GM12878 (cell line): ENCODE data around the gene SLC37A2. TPM values are rescaled to one million over a fixed set of nuclear protein-coding genes. Genes with fewer than 3 reads are reported as not detected.

ENCODE experiments used
- ATAC-seq: fragments of 200-7000 bp; cut with Tn5 transposase; 3 replicates; pipeline ENCODE4 v1.9.1; 2020; ENCODE audit warnings: mild to moderate bottlenecking, moderate library complexity
- BruUV-seq: library from RNA; stranded (reverse); fragments of 400-500 nt; replicated peaks from 2 replicates; lab custom pipeline; 2021; lab: Mats Ljungman, UMichigan
- CTCF ChIA-PET: fragments of 300-600 bp; sonication (Branson Sonifier 250); formaldehyde crosslinking; extraction: SDS; loops from one replicate; lab custom pipeline; 2021; ENCODE audit warnings: inconsistent platforms; lab: Yijun Ruan, JAX
- POLR2A ChIA-PET: fragments of 350-600 bp; formaldehyde crosslinking; extraction: SDS; loops from one replicate; lab custom pipeline; 2021; ENCODE audit warnings: inconsistent platforms; lab: Charles Lee
- RAD21 ChIA-PET: fragments of 300-600 bp; sonication (Branson Sonifier 250); formaldehyde crosslinking; loops from one replicate; lab custom pipeline; 2023; ENCODE audit warnings: antibody characterized with exemption; ENCODE audit not compliant: unreplicated experiment; lab: Charles Lee
- SMC1A ChIA-PET: fragments of 300-600 bp; sonication (Branson Sonifier 250); formaldehyde crosslinking; loops from one replicate; lab custom pipeline; 2023; ENCODE audit not compliant: unreplicated experiment, uncharacterized antibody; lab: Charles Lee
- DNase-seq: peaks from one replicate; pipeline ENCODE4 v3.0.0-alpha.2; 2011; ENCODE audit warnings: low read depth, low spot score
- FAIRE-seq: peaks from 3 replicates; lab custom pipeline; 2011; peaks lifted over from hg19 to GRCh38; lab: Jason Lieb, UNC
- H2AFZ ChIP-seq: 2 replicates; pipeline ENCODE4 v1.6.0; 2011; ENCODE audit warnings: low read depth, low read length, control low read depth; ENCODE audit not compliant: control insufficient read depth
- H3K27ac ChIP-seq: 2 replicates; pipeline ENCODE4 v1.5.1; 2011; ENCODE audit warnings: control low read depth; ENCODE audit not compliant: control insufficient read depth, insufficient read depth
- H3K27me3 ChIP-seq, 2 experiments: replicated peaks in 1 of 2; 2 replicates each; pipeline versions ENCODE4 v1.6.0 to v1.6.1; 2011; ENCODE audit warnings: low read length in 1 of 2; ENCODE audit not compliant: control insufficient read depth in 2 of 2, insufficient read depth in 2 of 2
- H3K36me3 ChIP-seq, 2 experiments: 2 replicates each; pipeline ENCODE4 v1.5.1; 2011; ENCODE audit warnings: low read length in 1 of 2; ENCODE audit not compliant: control insufficient read depth in 2 of 2, insufficient read depth in 2 of 2
- H3K4me1 ChIP-seq: 2 replicates; pipeline ENCODE4 v1.6.1; 2011; ENCODE audit warnings: mild to moderate bottlenecking, low read length, moderate library complexity, mixed read lengths; ENCODE audit not compliant: control insufficient read depth, insufficient read depth
- H3K4me2 ChIP-seq: 2 replicates; pipeline ENCODE4 v1.6.0; 2011; ENCODE audit warnings: control low read depth; ENCODE audit not compliant: control insufficient read depth, insufficient read depth
- H3K4me3 ChIP-seq: fragments of 200-600 bp; sonication (generic); 2 replicates; pipeline ENCODE4 v1.5.1; 2016
- H3K79me2 ChIP-seq: 2 replicates; pipeline ENCODE4 v1.6.0; 2011; ENCODE audit warnings: low read length; ENCODE audit not compliant: control insufficient read depth, insufficient read depth
- H3K9ac ChIP-seq: 2 replicates; pipeline ENCODE4 v1.8.0; 2011; ENCODE audit warnings: low read length, control low read depth, mixed read lengths; ENCODE audit not compliant: control insufficient read depth, insufficient read depth
- H3K9me3 ChIP-seq: replicated peaks from 3 replicates; pipeline ENCODE4 v1.5.1; 2011; ENCODE audit warnings: mild to moderate bottlenecking, low read length; ENCODE audit not compliant: control insufficient read depth, insufficient read depth
- H4K20me1 ChIP-seq: 2 replicates; pipeline ENCODE4 v1.6.0; 2011; ENCODE audit not compliant: control insufficient read depth, insufficient read depth
- BCLAF1 ChIP-seq: fragments of 450-650 bp; IDR thresholded peaks from 2 replicates; pipeline ENCODE4 v1.6.1; 2017; ENCODE audit warnings: antibody characterized with exemption, mild to moderate bottlenecking, moderate library complexity
- BRCA1 ChIP-seq: IDR thresholded peaks from 2 replicates; pipeline ENCODE4 v1.6.1; 2011; ENCODE audit warnings: low read depth, low read length, improper control_type of control experiment
- CEBPB ChIP-seq, 2 experiments: fragments of 150-350 bp in 1 of 2; IDR thresholded peaks; 2 replicates each; pipeline ENCODE4 v1.6.1; 2012 to 2014; ENCODE audit warnings: low read depth in 2 of 2, low read length in 2 of 2, borderline replicate concordance in 1 of 2, inconsistent platforms in 1 of 2
- PKNOX1 ChIP-seq: fragments of 450-650 bp; IDR thresholded peaks from 2 replicates; pipeline ENCODE4 v1.6.1; 2016; ENCODE audit warnings: mild to moderate bottlenecking
- POLR2AphosphoS5 ChIP-seq: IDR thresholded peaks from 2 replicates; pipeline ENCODE4 v1.6.1; 2011; ENCODE audit warnings: mild to moderate bottlenecking, low read length, inconsistent platforms
- PRDM15 ChIP-seq: fragments of 450-650 bp; formaldehyde crosslinking; IDR thresholded peaks from 2 replicates; pipeline ENCODE4 v1.4.0; 2020; ENCODE audit warnings: mild to moderate bottlenecking, moderate library complexity
- WGBS: methylation state at CpG from one replicate; pipeline ENCODE4 v1.1.6; 2016; ENCODE audit warnings: low lambda C conversion rate; ENCODE audit not compliant: insufficient replicate concordance, insufficient coverage; ENCODE audit errors: missing lambda C conversion rate; 5-methylcytosine and 5-hydroxymethylcytosine counted together
- in situ Hi-C: fragments of 300-500 bp; cut with MboI; formaldehyde crosslinking; loops from 9 replicates; pipeline ENCODE4 v1.14.3; 2018; ENCODE audit warnings: mixed read lengths
- intact Hi-C: fragments of 100-400 bp; cut with micrococcal nuclease; formaldehyde crosslinking; loops from one replicate; pipeline ENCODE4 v1.14.2; 2022; ENCODE audit not compliant: unreplicated experiment
- polyA plus RNA-seq, 11 experiments: library from polyadenylated mRNA; depleted of rRNA in 4 of 11; unstranded in 6 of 11; stranded (reverse) in 5 of 11; fragments of >200 nt; fragmentation: Nextera tagmentation in 4 of 11; fragmentation: Illumina TruSeq in 1 of 11; extraction: Ambion mirVana in 4 of 11; extraction: Trizol in 1 of 11; gene quantifications; 1 replicate in 1 of 11; 2 replicates in 10 of 11; pipeline versions ENCODE4 v1.2.1 to v1.2.3, GENCODE V29; 2011 to 2016; ENCODE audit warnings: inconsistent platforms in 2 of 11, missing spikeins in 2 of 11, low read depth in 1 of 11
- total RNA-seq, 4 experiments: library from RNA; depleted of rRNA in 3 of 4; stranded (reverse); fragments of >200 nt in 3 of 4; fragmentation: Illumina TruSeq in 1 of 4; extraction: Trizol in 1 of 4; gene quantifications; 2 replicates each; pipeline versions ENCODE4 v1.2.1 to v1.2.3, GENCODE V29; 2013 to 2021

Gene SLC37A2
- total and polyA plus RNA-seq, 10 of the 15 experiments (the other 5 are each of a cell fraction or from before 2014, with no cell fraction given) = 0.26 to 9.8 (median 2.0) TPM

- H3K36me3 ChIP-seq = no peaks in the 10 kb centered on the region
- H3K4me1 ChIP-seq = no peaks in the 10 kb centered on the region
- TF ChIP-seq PKNOX1 (no peak), BCLAF1 (no peak), CEBPB (IDR thresholded peaks at IDR 0.05; ENCODE audit: borderline replicate concordance in 1 of 2, low read depth in 2 of 2, low read length in 2 of 2) (no peak), POLR2AphosphoS5 (no peak), BRCA1 (no peak), PRDM15 (no peak)
- TF ChIP-seq, all 136 proteins: peak for 0
- ChIA-PET RAD21 (interaction anchor here (0.6 to 3.3 kb wide), 4 partner anchors 20 to 337 kb away, joined by 3 to 44 read pairs (median 9); partner anchors contain the start of gene TMEM218), SMC1A (interaction anchor here (1.0 to 4.2 kb wide), 5 partner anchors 8 to 48 kb away, joined by 3 to 46 read pairs (median 12); partner anchors contain the start of gene TMEM218), POLR2A (no interaction called here), CTCF (interaction anchor here (0.8 to 7.4 kb wide), 7 partner anchors 10 to 338 kb away, joined by 3 to 100 read pairs (median 8); no protein-coding TSS in a partner anchor)
- in situ Hi-C loops (no loop called here), intact Hi-C loops (loop anchor here (5.0 kb wide), 1 partner anchor 315 kb away; no protein-coding TSS in a partner anchor)
- Histone ChIP-seq H3K9ac (no peak overlapping the region), H2AFZ (no peak overlapping the region), H4K20me1 (no peaks in the 10 kb centered on the region), H3K27ac (no peak overlapping the region), H3K27me3 (no peaks in the 10 kb centered on the region), H3K79me2 (no peaks in the 10 kb centered on the region), H3K4me3 (no peak overlapping the region), H3K9me3 (no peaks in the 10 kb centered on the region), H3K4me2 (no peak overlapping the region)
- no peak for FAIRE-seq
- no TSS peak for BruUV-seq
- DNase-seq = no peak
- 86% methylated on average over 6 of the region's 6 CpGs for WGBS
- no peak for ATAC-seq
These were observed 29.6 kb downstream of the SLC37A2 start for GRCh38 chr11:125092669-125093068.
